CD4-positive, alpha-beta T cell treated with Interleukin-10 for 1 hour (primary cell): ENCODE results near the gene WHAMM.
"Not testable (repeated sequence)": the region's sequence is repeated elsewhere in the genome, so short reads cannot be mapped to it uniquely, and the experiment has no call there.

ENCODE experiments used
- DNase-seq: peaks from one replicate; pipeline ENCODE4 v3.0.0-alpha.2; 2020

WHAMM gene

GRCh38 chr15:82803793-82804574, 5.4 kb upstream of the WHAMM start:
- no peak for DNase-seq

GRCh38 chr15:82804575-82804949, 4.9 kb upstream of the WHAMM start:
- no peak for DNase-seq

- DNase-seq: no peak
These were observed 3.4 kb upstream of the WHAMM start, which contains the start of gene FSD2 for GRCh38 chr15:82805994-82806406. Gene FSD2, minus strand, starts transcription at chr15:82806069. Its CDS starts 18,679 bp downstream, at chr15:82787390.

GRCh38 chr15:82807920-82808633, 1.4 kb upstream of the WHAMM start:
- no peak for DNase-seq

GRCh38 chr15:82808634-82809041, 790 bp upstream of the WHAMM start:
- DNase-seq: no peak

- peak; percentile 45 for DNase-seq
These were observed 847 bp downstream of the WHAMM start for GRCh38 chr15:82810061-82810889.

GRCh38 chr15:82810890-82811426, 1.5 kb downstream of the WHAMM start:
- DNase-seq: peak; percentile 87

GRCh38 chr15:82812994-82813393, 3.6 kb downstream of the WHAMM start:
- DNase-seq: no peak

- no peak for DNase-seq
These were observed 10.7 kb downstream of the WHAMM start for GRCh38 chr15:82820128-82820527.

DNA sequence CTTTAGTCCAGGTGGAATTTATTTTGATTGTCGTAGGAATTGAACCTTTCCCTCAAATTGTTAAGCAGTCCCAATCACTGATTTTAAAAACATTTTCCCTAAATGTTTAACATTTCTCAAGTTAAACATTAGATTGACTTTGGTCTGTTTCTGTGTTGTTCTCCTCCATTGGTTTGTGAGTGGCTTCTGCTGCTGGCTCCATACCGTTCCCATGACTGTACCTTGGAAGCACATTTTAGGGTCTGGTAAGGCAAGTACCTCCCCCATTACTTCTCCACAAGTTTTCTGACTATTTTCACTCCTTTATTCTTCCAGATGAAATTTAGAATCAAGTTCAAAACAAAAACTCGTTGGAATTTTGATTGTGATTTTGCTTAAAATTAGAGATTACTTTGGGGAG, 12.0 kb downstream of the WHAMM start:
- not testable (repeated sequence) for DNase-seq

DNA sequence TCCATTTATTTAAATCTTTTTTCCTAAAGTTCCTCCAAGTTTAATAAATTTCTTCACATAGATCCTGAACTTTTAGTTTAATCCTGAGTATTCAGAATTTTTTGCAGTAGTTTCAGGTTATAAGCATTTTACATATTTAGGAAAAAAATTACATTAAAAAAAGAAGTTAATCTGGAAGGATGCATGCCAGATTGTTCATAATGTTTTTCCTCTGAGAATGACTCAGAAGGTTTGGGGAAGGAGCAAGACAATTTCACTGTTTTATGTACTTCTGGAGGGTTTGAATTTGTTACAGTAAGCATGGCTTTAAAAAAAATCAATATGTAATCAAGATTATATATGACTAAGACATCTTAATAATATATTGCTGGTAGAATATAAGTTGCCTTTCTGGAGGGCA, 12.4 kb downstream of the WHAMM start:
- not testable (repeated sequence) for DNase-seq

DNA sequence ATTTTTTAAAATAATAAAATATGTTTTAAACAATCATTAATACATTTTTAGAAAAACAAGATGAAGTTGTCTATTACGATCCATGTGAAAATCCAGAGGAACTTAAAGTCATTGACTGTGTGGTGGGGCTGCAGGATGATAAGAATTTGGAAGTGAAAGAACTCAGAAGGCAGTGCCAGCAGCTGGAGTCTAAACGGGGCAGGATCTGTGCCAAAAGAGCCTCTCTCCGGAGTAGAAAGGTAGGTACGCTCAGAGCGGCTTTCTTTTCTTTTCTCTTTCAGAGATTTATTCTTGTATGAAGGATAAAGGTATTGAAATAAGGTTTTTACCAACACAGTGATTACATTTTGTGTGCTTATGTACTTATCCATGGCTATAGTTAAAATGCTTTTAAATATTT, 13.6 kb downstream of the WHAMM start:
- no peak for DNase-seq

- no peak for DNase-seq
These were observed 18.6 kb downstream of the WHAMM start for GRCh38 chr15:82828075-82828474.

DNA sequence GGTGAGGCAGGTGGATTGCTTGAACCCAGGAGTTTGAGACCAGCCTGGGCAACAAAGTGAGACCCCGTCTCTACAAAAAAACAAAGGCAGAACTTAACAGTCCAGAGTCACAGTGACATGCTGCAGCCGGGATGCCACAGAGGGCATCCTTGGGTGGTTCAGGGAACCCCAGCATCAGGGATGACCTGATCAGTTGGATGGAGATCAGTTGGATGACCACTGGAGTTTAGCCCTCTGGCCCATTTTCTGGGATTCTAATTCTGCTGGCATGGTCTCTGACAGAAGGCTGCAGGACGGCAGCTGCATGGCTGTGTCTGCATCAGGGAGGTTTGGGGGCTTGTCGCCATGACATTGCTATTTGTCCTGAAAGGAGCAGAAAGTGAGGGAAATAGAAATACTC, 19.8 kb downstream of the WHAMM start:
- no peak for DNase-seq

DNA sequence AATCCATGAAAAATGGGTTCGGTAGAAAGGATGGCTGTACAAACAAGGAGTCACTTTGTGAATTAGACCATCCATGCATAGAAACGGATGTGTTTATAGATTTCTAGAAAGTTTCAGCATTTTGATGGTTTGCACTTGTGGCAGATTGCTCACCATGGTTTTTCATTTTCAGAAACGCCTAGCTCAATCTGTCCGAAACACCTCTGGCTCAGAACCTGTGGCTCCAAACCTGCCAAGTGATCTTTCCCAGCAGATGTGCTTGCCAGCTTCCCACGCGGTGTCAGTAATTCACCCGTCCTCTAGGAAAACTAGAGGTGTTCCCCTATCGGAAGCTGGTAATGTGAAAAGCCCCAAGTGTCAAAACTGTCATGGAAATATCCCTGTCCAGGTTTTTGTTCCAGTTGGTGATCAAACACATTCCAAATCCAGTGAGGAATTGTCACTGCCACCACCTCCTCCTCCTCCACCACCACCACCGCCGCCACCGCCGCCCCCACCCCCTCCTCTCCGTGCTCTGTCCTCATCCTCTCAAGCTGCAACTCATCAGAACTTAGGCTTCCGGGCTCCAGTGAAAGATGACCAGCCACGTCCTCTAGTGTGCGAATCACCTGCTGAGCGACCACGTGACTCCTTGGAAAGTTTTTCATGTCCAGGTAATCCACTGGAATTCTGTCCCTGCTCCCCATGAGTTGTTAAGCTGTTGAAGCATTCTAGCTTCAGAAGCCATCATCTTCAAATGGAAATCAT, 21.2 kb downstream of the WHAMM start:
- DNase-seq: no peak

- DNase-seq: no peak
These were observed 22.6 kb downstream of the WHAMM start for GRCh38 chr15:82831894-82832600.

- DNase-seq: no peak
These were observed 23.4 kb downstream of the WHAMM start for GRCh38 chr15:82832601-82833361.

- no peak for DNase-seq
These were observed 23.9 kb downstream of the WHAMM start for GRCh38 chr15:82833362-82833682.

GRCh38 chr15:82835391-82835917, 26.0 kb downstream of the WHAMM start:
- DNase-seq: no peak

DNA sequence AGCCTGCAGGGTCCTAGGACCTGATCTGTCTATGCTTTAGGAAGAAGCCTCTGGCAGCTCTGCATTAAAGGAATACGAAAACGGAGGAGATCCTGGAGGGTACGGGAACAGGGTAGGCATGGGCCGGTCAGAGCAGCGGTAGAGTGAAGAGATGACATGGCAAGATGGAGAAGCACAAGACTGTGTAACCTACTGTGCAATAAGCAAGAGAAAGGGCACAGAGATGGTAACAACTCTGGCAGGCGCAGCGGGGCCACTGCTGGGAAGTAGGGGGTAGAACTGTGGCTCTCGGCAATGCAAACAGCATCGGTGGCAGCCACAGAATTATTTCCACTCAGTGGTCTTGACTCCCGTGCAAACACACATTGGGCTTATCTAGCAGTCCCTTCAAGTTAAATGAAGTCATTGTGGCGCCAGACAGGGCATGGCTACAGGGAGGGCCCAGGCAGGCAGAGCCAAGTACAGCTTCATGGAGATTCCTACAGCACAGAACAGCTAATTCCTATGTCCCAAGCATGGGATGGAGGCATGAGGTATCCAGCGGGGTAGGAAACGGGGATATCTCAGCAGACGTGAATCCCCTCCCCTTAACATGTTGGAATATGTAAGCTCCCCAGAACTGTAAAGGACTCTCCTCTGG, 28.8 kb downstream of the WHAMM start:
- no peak for DNase-seq
